C4-2B (cell line): ENCODE results near the gene TBL2.

Experiments
- ZFX ChIP-seq: fragments of 450-650 bp; IDR thresholded peaks from 2 replicates; pipeline ENCODE4 v1.6.1; 2017
- TF ChIP-seq, protein P1 (sequence below): fragments of 450-650 bp; conservative IDR thresholded peaks from 2 replicates; pipeline ENCODE4 v1.5.1; 2017; ENCODE audit warnings: mild to moderate bottlenecking

DNA sequence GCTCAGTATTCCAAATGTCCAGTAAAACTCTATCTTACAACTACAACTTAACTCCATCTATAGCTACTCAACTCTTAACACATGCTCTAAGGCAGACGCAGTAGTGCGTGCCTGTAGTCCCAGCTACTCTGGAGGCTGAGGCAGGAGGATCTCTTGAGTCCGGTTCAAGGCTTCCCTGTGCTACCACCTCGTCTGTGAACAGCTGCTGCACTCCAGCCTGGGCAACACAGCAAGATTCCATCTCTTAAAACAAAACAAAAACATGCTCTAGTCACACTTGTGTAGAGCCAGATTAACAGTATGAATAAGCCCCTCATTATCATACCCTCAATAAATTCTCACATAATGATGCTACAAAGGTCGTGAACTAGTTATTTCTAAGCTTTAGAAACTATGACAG lies 59.9 kb downstream of the TBL2 start:
- TF ChIP-seq, protein P1, sequence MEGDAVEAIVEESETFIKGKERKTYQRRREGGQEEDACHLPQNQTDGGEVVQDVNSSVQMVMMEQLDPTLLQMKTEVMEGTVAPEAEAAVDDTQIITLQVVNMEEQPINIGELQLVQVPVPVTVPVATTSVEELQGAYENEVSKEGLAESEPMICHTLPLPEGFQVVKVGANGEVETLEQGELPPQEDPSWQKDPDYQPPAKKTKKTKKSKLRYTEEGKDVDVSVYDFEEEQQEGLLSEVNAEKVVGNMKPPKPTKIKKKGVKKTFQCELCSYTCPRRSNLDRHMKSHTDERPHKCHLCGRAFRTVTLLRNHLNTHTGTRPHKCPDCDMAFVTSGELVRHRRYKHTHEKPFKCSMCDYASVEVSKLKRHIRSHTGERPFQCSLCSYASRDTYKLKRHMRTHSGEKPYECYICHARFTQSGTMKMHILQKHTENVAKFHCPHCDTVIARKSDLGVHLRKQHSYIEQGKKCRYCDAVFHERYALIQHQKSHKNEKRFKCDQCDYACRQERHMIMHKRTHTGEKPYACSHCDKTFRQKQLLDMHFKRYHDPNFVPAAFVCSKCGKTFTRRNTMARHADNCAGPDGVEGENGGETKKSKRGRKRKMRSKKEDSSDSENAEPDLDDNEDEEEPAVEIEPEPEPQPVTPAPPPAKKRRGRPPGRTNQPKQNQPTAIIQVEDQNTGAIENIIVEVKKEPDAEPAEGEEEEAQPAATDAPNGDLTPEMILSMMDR, result no peak
- TF ChIP-seq ZFX, result no peak
